ENCODE results near the gene FLG2.

Gene FLG2

GRCh38 chr1:152388889-152389288 lies 29.1 kb upstream of the FLG2 start:
- no peak for DNase-seq (ENCODE audit: low read depth)
- TF ChIP-seq CTCF (IDR thresholded peaks at IDR 0.05; ENCODE audit: control insufficient read depth, insufficient read depth, low read depth, low read length, missing control alignments) = no peak
- no peak overlapping the region for H3K4me3 ChIP-seq (ENCODE audit: control insufficient read depth, low read depth, low read length)

GRCh38 chr1:152386940-152387339 lies 27.1 kb upstream of the FLG2 start:
- no peak overlapping the region for H3K4me3 ChIP-seq (ENCODE audit: control insufficient read depth, low read depth, low read length)
- no peak for DNase-seq (ENCODE audit: low read depth)
- TF ChIP-seq CTCF (IDR thresholded peaks at IDR 0.05; ENCODE audit: control insufficient read depth, insufficient read depth, low read depth, low read length, missing control alignments) = no peak

- TF ChIP-seq CTCF (IDR thresholded peaks at IDR 0.05; ENCODE audit: control insufficient read depth, insufficient read depth, low read depth, low read length, missing control alignments) = no peak
- no peak overlapping the region for H3K4me3 ChIP-seq (ENCODE audit: control insufficient read depth, low read depth, low read length)
- DNase-seq (ENCODE audit: low read depth) = no peak
Measured at GRCh38 chr1:152380932-152381331, 21.1 kb upstream of the FLG2 start.

DNA sequence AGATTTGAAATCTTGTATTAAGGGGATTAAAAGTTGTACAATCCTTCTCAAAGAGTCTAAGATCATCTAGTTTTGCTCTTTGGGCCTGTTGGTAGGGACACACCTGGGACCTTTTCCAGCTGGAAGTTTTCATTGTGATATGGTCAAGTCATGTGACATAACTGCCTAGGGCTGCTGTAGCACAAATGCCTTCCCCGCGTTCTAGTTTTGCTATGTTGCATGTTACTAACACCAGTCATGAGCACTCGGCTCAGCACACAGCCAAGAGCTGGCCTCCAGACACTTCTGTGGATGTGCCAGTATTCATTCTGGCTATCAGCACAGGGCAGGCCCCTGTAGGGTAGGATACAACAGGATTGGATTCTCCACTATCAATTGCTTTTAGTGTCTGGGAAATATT lies 14.6 kb upstream of the FLG2 start:
- no peak for TF ChIP-seq CTCF (IDR thresholded peaks at IDR 0.05; ENCODE audit: control insufficient read depth, insufficient read depth, low read depth, low read length, missing control alignments)
- H3K4me3 ChIP-seq (ENCODE audit: control insufficient read depth, low read depth, low read length) = no peak overlapping the region

DNA sequence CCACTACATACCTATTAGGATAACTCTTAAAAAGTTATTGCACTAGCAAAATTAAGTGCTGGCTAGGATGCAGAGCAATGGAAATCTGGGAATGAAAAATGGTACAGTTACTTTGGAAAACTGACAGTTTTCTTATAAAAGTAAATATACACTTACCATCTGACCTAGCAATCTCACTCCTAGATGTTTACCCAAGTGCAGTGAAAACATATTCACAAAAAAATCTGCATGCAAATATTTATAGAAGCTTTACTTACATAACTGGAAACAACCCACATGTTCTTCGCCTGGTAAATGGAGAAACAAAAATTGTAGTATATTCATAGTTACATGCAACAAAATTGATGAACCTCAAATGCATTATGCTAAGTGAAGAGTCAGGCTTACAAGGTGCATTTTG lies 12.9 kb upstream of the FLG2 start:
- no peak for TF ChIP-seq CTCF (IDR thresholded peaks at IDR 0.05; ENCODE audit: control insufficient read depth, insufficient read depth, low read depth, low read length, missing control alignments)
- H3K4me3 ChIP-seq (ENCODE audit: control insufficient read depth, low read depth, low read length) = no peak overlapping the region
- DNase-seq (ENCODE audit: low read depth) = no peak

More for the DNA sequence above, 14.6 kb upstream of the FLG2 start:
- DNase-seq (ENCODE audit: low read depth) = no peak

- no peak for TF ChIP-seq CTCF (IDR thresholded peaks at IDR 0.05; ENCODE audit: control insufficient read depth, insufficient read depth, low read depth, low read length, missing control alignments)
- no peak overlapping the region for H3K4me3 ChIP-seq (ENCODE audit: control insufficient read depth, low read depth, low read length)
- no peak for DNase-seq (ENCODE audit: low read depth)
Measured at GRCh38 chr1:152367436-152367835, 7.6 kb upstream of the FLG2 start.

- no peak overlapping the region for H3K4me3 ChIP-seq (ENCODE audit: control insufficient read depth, low read depth, low read length)
- no peak for DNase-seq (ENCODE audit: low read depth)
- no peak for TF ChIP-seq CTCF (IDR thresholded peaks at IDR 0.05; ENCODE audit: control insufficient read depth, insufficient read depth, low read depth, low read length, missing control alignments)
Measured at GRCh38 chr1:152356736-152357135, 3.1 kb downstream of the FLG2 start.
